D721Med (cell line): ENCODE measurements around the gene MSI2.

Experiments used
- DNase-seq: peaks from one replicate; pipeline ENCODE4 v3.0.0; 2011; ENCODE audit warnings: low spot score; ENCODE audit not compliant: insufficient read length
- FAIRE-seq: peaks from 2 replicates; lab custom pipeline; 2011; peaks lifted over from hg19 to GRCh38; lab: Jason Lieb, UNC
- CTCF ChIP-seq: IDR thresholded peaks from 2 replicates; pipeline ENCODE4 v1.5.1; 2012; ENCODE audit warnings: mild to moderate bottlenecking, control low read depth; ENCODE audit not compliant: insufficient read depth; ENCODE audit errors: missing control alignments

MSI2 gene

GRCh38 chr17:57261084-57261461 is 4.8 kb downstream of the MSI2 start:
- FAIRE-seq (no peak), DNase-seq (no peak)
- TF ChIP-seq CTCF: no peak

GRCh38 chr17:57262557-57262956 is 6.2 kb downstream of the MSI2 start:
- FAIRE-seq (no peak), DNase-seq (no peak)
- no peak for TF ChIP-seq CTCF

GRCh38 chr17:57264250-57264649 is 7.9 kb downstream of the MSI2 start:
- DNase-seq (no peak), FAIRE-seq (no peak)
- no peak for TF ChIP-seq CTCF

GRCh38 chr17:57264776-57265175 is 8.5 kb downstream of the MSI2 start:
- no peak for TF ChIP-seq CTCF
- no peak for FAIRE-seq
- DNase-seq: no peak

GRCh38 chr17:57266902-57267311 is 10.6 kb downstream of the MSI2 start:
- DNase-seq (no peak), FAIRE-seq (no peak)
- TF ChIP-seq CTCF: no peak

GRCh38 chr17:57268181-57268580 is 11.9 kb downstream of the MSI2 start:
- TF ChIP-seq CTCF: no peak
- DNase-seq: no peak
- FAIRE-seq: no peak

- FAIRE-seq: no peak
- DNase-seq: no peak
- no peak for TF ChIP-seq CTCF
Observed at GRCh38 chr17:57269052-57269451, 12.7 kb downstream of the MSI2 start.
